Vagina (tissue), 2 donors: ENCODE results near the gene SCIN. TPM values are rescaled to one million over a fixed set of nuclear protein-coding genes. Genes with fewer than 3 reads are reported as not detected.

ENCODE experiments used
- DNase-seq, 2 donors: peaks; one replicate each; pipeline ENCODE4 v3.0.0-alpha.2; 2017; ENCODE audit errors: extremely low spot score in 2 of 2
- H3K27ac ChIP-seq: fragments of 200-600 bp; sonication (generic); one replicate; pipeline ENCODE4 v1.5.1; 2019
- H3K27me3 ChIP-seq: fragments of 200-600 bp; sonication (generic); one replicate; pipeline ENCODE4 v1.5.1; 2019
- H3K36me3 ChIP-seq, 2 donors: fragments of 200-600 bp; sonication (generic); one replicate each; pipeline ENCODE4 v1.5.1; 2017 to 2019
- H3K4me1 ChIP-seq: fragments of 200-600 bp; sonication (generic); one replicate; pipeline ENCODE4 v1.5.1; 2019
- H3K4me3 ChIP-seq, 2 donors: fragments of 200-600 bp; sonication (generic); 1 replicate in 1 of 2; 2 replicates in 1 of 2; pipeline ENCODE4 v1.5.1; 2016 to 2019
- H3K9me3 ChIP-seq: fragments of 200-600 bp; sonication (generic); one replicate; pipeline ENCODE4 v1.5.1; 2019
- POLR2A ChIP-seq, 2 donors: fragments of 450-650 bp; IDR thresholded peaks; one replicate each; pipeline ENCODE4 v1.6.1; 2017; ENCODE audit warnings: antibody characterized with exemption in 2 of 2, mild to moderate bottlenecking in 2 of 2, moderate library complexity in 2 of 2
- POLR2AphosphoS5 ChIP-seq, 2 donors: sonication (generic); formaldehyde crosslinking; IDR thresholded peaks; one replicate each; pipeline ENCODE4 v1.9.0; 2017; ENCODE audit warnings: antibody characterized with exemption in 2 of 2, mild to moderate bottlenecking in 2 of 2, low read depth in 1 of 2; ENCODE audit not compliant: insufficient read depth in 1 of 2
- intact Hi-C: fragments of 100-400 bp; cut with DNase I; formaldehyde crosslinking; loops from one replicate; pipeline ENCODE4 v1.15.1; 2023
- total RNA-seq: library from RNA; depleted of rRNA; stranded (reverse); fragments of >200 nt; gene quantifications from one replicate; pipeline ENCODE4 v1.2.3, GENCODE V29; 2016
- TF ChIP-seq, protein P1 (sequence below), 3 experiments: fragments of 450-650 bp in 2 of 3; fragments of 200-600 bp in 1 of 3; sonication (generic) in 1 of 3; IDR thresholded peaks; one replicate each; pipeline ENCODE4 v1.5.1; 2017 to 2019; ENCODE audit warnings: antibody characterized with exemption in 3 of 3, mild to moderate bottlenecking in 2 of 3, moderate library complexity in 2 of 3

The SCIN gene
- total RNA-seq, 1 donor from 2014 or later = 0.74 TPM

GRCh38 chr7:12638851-12639456, 68.4 kb downstream of the SCIN start:
- H3K27ac ChIP-seq = no peak overlapping the region
- intact Hi-C loops = loop anchor here (10.0 kb wide), 1 partner anchor 626 kb away; no protein-coding TSS in a partner anchor
- H3K27me3 ChIP-seq = no peaks in the 10 kb centered on the region
- no peak for DNase-seq
- H3K4me1 ChIP-seq = no peaks in the 10 kb centered on the region
- no peaks in the 10 kb centered on the region for H3K36me3 ChIP-seq
- TF ChIP-seq POLR2A (IDR thresholded peaks at IDR 0.05) (no peak), POLR2AphosphoS5 (IDR thresholded peaks at IDR 0.05; ENCODE audit: insufficient read depth in 1 of 2, low read depth in 1 of 2) (no peak)
- TF ChIP-seq, protein P1, sequence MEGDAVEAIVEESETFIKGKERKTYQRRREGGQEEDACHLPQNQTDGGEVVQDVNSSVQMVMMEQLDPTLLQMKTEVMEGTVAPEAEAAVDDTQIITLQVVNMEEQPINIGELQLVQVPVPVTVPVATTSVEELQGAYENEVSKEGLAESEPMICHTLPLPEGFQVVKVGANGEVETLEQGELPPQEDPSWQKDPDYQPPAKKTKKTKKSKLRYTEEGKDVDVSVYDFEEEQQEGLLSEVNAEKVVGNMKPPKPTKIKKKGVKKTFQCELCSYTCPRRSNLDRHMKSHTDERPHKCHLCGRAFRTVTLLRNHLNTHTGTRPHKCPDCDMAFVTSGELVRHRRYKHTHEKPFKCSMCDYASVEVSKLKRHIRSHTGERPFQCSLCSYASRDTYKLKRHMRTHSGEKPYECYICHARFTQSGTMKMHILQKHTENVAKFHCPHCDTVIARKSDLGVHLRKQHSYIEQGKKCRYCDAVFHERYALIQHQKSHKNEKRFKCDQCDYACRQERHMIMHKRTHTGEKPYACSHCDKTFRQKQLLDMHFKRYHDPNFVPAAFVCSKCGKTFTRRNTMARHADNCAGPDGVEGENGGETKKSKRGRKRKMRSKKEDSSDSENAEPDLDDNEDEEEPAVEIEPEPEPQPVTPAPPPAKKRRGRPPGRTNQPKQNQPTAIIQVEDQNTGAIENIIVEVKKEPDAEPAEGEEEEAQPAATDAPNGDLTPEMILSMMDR (IDR thresholded peaks at IDR 0.05) = peak in 2 of 3 experiments; percentile 28 to 47
- no peak overlapping the region for H3K4me3 ChIP-seq
- H3K9me3 ChIP-seq = no peaks in the 10 kb centered on the region

DNA sequence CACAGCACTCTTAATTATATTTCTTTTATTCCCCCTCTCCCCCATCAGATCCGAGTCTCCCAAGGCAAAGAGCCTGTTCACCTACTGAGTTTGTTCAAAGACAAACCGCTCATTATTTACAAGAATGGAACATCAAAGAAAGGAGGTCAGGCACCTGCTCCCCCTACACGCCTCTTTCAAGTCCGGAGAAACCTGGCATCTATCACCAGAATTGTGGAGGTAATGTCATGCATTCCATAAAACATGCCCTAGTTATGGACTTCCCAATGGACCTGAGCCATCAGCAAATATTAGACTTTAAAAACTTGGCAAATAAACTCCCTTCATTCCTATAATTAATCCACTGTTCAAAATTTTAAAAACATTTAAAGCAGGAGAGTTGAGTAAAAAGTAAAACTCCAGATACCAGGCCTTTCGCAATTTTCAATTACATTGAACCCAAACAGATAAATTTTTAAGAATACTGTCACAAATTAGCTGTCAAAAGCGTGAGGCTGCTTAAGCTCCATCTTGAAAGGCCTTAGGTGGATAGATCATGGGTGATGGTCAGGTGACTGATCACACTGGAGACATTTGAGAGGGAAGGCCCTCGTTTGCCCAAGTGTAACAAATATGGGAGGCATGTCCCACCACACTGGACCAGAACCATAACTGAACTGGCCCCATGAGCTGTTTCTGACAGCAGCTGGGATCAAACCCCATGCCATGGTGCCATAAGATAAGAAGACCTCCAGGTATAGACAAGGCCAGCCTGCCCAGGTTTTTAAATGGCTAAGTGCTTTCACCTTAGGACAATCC, 70.0 kb downstream of the SCIN start:
- intact Hi-C loops = no loop called here

DNA sequence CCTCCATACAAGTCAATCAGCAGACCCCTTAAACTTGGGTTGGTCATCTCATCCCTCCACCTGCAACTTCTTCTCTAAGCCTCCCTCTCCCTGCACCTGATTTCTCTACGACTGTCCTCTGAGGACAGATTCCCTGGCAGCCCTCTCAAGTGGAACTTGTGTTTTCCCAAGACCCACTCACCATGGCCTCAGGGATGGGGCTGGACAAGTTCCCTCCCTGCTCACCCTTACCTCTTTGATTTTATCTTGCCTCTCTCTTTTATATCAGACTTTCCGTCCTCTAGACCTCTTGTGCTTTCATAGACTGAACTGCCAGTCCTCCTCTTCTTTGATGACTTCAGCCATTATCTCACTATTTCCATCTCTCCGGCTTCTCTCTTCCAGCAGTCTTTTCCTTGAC, 70.7 kb downstream of the SCIN start:
- no peak overlapping the region for H3K27ac ChIP-seq
- H3K4me1 ChIP-seq = no peaks in the 10 kb centered on the region
- H3K27me3 ChIP-seq = no peaks in the 10 kb centered on the region
- intact Hi-C loops = no loop called here
- no peaks in the 10 kb centered on the region for H3K36me3 ChIP-seq
- H3K9me3 ChIP-seq = no peaks in the 10 kb centered on the region
- DNase-seq = no peak
- TF ChIP-seq, protein P1 (IDR thresholded peaks at IDR 0.05) = no peak
- TF ChIP-seq POLR2AphosphoS5 (IDR thresholded peaks at IDR 0.05; ENCODE audit: insufficient read depth in 1 of 2, low read depth in 1 of 2) (no peak), POLR2A (IDR thresholded peaks at IDR 0.05) (no peak)
- no peak overlapping the region for H3K4me3 ChIP-seq

More for the DNA sequence above, 70.0 kb downstream of the SCIN start:
- Histone ChIP-seq H3K27ac (no peak overlapping the region), H3K27me3 (no peaks in the 10 kb centered on the region), H3K4me1 (no peaks in the 10 kb centered on the region), H3K9me3 (no peaks in the 10 kb centered on the region), H3K36me3 (no peaks in the 10 kb centered on the region), H3K4me3 (no peak overlapping the region)
- no peak for TF ChIP-seq POLR2A (IDR thresholded peaks at IDR 0.05)
- TF ChIP-seq, protein P1 (IDR thresholded peaks at IDR 0.05) = no peak
- DNase-seq = no peak

DNA sequence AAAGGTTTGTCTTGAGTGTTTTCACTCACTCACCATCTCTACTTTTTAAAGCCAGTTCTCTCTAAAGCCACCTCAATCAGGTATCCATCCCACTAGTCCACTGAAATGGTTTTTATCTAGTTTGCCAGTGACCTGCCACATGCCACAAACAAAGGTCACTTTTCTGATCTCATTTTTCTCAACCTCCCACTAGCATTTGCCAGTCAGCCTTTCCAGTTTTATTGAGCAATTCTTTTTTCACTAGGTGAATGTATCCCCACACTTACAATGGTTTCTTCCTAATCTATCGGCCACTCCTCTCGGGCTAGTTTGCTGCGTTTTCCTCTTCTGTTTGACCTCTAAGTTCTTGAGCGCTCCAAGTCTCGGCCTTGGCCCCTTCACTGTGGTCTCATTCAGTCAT, 72.0 kb downstream of the SCIN start:
- no peak for DNase-seq
- no peaks in the 10 kb centered on the region for H3K4me1 ChIP-seq
- no peaks in the 10 kb centered on the region for H3K9me3 ChIP-seq
- TF ChIP-seq POLR2A (IDR thresholded peaks at IDR 0.05) (no peak), POLR2AphosphoS5 (IDR thresholded peaks at IDR 0.05; ENCODE audit: insufficient read depth in 1 of 2, low read depth in 1 of 2) (no peak)
- TF ChIP-seq, protein P1 (IDR thresholded peaks at IDR 0.05) = no peak
- H3K36me3 ChIP-seq = no peaks in the 10 kb centered on the region
- no peak overlapping the region for H3K27ac ChIP-seq
- H3K27me3 ChIP-seq = no peaks in the 10 kb centered on the region
- intact Hi-C loops = no loop called here
- no peak overlapping the region for H3K4me3 ChIP-seq
